GM12878 (cell line): Measurements from ENCODE around the gene RPSA. TPM values are rescaled to one million over a fixed set of nuclear protein-coding genes. Genes with fewer than 3 reads are reported as not detected.

Source experiments
- ATAC-seq: fragments of 200-7000 bp; cut with Tn5 transposase; 3 replicates; pipeline ENCODE4 v1.9.1; 2020; ENCODE audit warnings: mild to moderate bottlenecking, moderate library complexity
- Bru-seq: library from RNA; stranded (reverse); fragments of 400-500 nt; gene quantifications from one replicate; lab custom pipeline; 2021; lab: Mats Ljungman, UMichigan
- BruChase-seq, 2 experiments: library from RNA; stranded (reverse); fragments of 400-500 nt; gene quantifications; one replicate each; lab custom pipeline; 2021; lab: Mats Ljungman, UMichigan
- BruUV-seq: library from RNA; stranded (reverse); fragments of 400-500 nt; replicated peaks from 2 replicates; lab custom pipeline; 2021; lab: Mats Ljungman, UMichigan
- CTCF ChIA-PET: fragments of 300-600 bp; sonication (Branson Sonifier 250); formaldehyde crosslinking; extraction: SDS; loops from one replicate; lab custom pipeline; 2021; ENCODE audit warnings: inconsistent platforms; lab: Yijun Ruan, JAX
- POLR2A ChIA-PET: fragments of 350-600 bp; formaldehyde crosslinking; extraction: SDS; loops from one replicate; lab custom pipeline; 2021; ENCODE audit warnings: inconsistent platforms; lab: Charles Lee
- RAD21 ChIA-PET: fragments of 300-600 bp; sonication (Branson Sonifier 250); formaldehyde crosslinking; loops from one replicate; lab custom pipeline; 2023; ENCODE audit warnings: antibody characterized with exemption; ENCODE audit not compliant: unreplicated experiment; lab: Charles Lee
- SMC1A ChIA-PET: fragments of 300-600 bp; sonication (Branson Sonifier 250); formaldehyde crosslinking; loops from one replicate; lab custom pipeline; 2023; ENCODE audit not compliant: unreplicated experiment, uncharacterized antibody; lab: Charles Lee
- DNase-seq: peaks from one replicate; pipeline ENCODE4 v3.0.0-alpha.2; 2011; ENCODE audit warnings: low read depth, low spot score
- FAIRE-seq: peaks from 3 replicates; lab custom pipeline; 2011; peaks lifted over from hg19 to GRCh38; lab: Jason Lieb, UNC
- H2AFZ ChIP-seq: 2 replicates; pipeline ENCODE4 v1.6.0; 2011; ENCODE audit warnings: low read depth, low read length, control low read depth; ENCODE audit not compliant: control insufficient read depth
- H3K27ac ChIP-seq: 2 replicates; pipeline ENCODE4 v1.5.1; 2011; ENCODE audit warnings: control low read depth; ENCODE audit not compliant: control insufficient read depth, insufficient read depth
- H3K27me3 ChIP-seq, 2 experiments: replicated peaks in 1 of 2; 2 replicates each; pipeline versions ENCODE4 v1.6.0 to v1.6.1; 2011; ENCODE audit warnings: low read length in 1 of 2; ENCODE audit not compliant: control insufficient read depth in 2 of 2, insufficient read depth in 2 of 2
- H3K36me3 ChIP-seq, 2 experiments: 2 replicates each; pipeline ENCODE4 v1.5.1; 2011; ENCODE audit warnings: low read length in 1 of 2; ENCODE audit not compliant: control insufficient read depth in 2 of 2, insufficient read depth in 2 of 2
- H3K4me1 ChIP-seq: 2 replicates; pipeline ENCODE4 v1.6.1; 2011; ENCODE audit warnings: mild to moderate bottlenecking, low read length, moderate library complexity, mixed read lengths; ENCODE audit not compliant: control insufficient read depth, insufficient read depth
- H3K4me2 ChIP-seq: 2 replicates; pipeline ENCODE4 v1.6.0; 2011; ENCODE audit warnings: control low read depth; ENCODE audit not compliant: control insufficient read depth, insufficient read depth
- H3K4me3 ChIP-seq: fragments of 200-600 bp; sonication (generic); 2 replicates; pipeline ENCODE4 v1.5.1; 2016
- H3K79me2 ChIP-seq: 2 replicates; pipeline ENCODE4 v1.6.0; 2011; ENCODE audit warnings: low read length; ENCODE audit not compliant: control insufficient read depth, insufficient read depth
- H3K9ac ChIP-seq: 2 replicates; pipeline ENCODE4 v1.8.0; 2011; ENCODE audit warnings: low read length, control low read depth, mixed read lengths; ENCODE audit not compliant: control insufficient read depth, insufficient read depth
- H3K9me3 ChIP-seq: replicated peaks from 3 replicates; pipeline ENCODE4 v1.5.1; 2011; ENCODE audit warnings: mild to moderate bottlenecking, low read length; ENCODE audit not compliant: control insufficient read depth, insufficient read depth
- H4K20me1 ChIP-seq: 2 replicates; pipeline ENCODE4 v1.6.0; 2011; ENCODE audit not compliant: control insufficient read depth, insufficient read depth
- CHD4 ChIP-seq: fragments of 200-600 bp; sonication (generic); IDR thresholded peaks from 2 replicates; pipeline ENCODE4 v1.6.1; 2016; ENCODE audit warnings: mild to moderate bottlenecking
- FOXM1 ChIP-seq: IDR thresholded peaks from 2 replicates; pipeline ENCODE4 v1.6.1; 2012; ENCODE audit warnings: low read depth, mild to moderate bottlenecking, inconsistent platforms, low read length, moderate library complexity
- KLF5 ChIP-seq: fragments of 450-650 bp; IDR thresholded peaks from 2 replicates; pipeline ENCODE4 v1.6.1; 2014; ENCODE audit warnings: mild to moderate bottlenecking; ENCODE audit not compliant: partially characterized antibody
- MXI1 ChIP-seq: fragments of 150-350 bp; IDR thresholded peaks from 2 replicates; pipeline ENCODE4 v1.6.1; 2011; ENCODE audit warnings: low read depth, mild to moderate bottlenecking, inconsistent platforms, low read length, improper control_type of control experiment
- PAX8 ChIP-seq: fragments of 450-650 bp; IDR thresholded peaks from 2 replicates; pipeline ENCODE4 v1.6.1; 2017; ENCODE audit warnings: mild to moderate bottlenecking, moderate library complexity
- POLR2AphosphoS5 ChIP-seq: IDR thresholded peaks from 2 replicates; pipeline ENCODE4 v1.6.1; 2011; ENCODE audit warnings: mild to moderate bottlenecking, low read length, inconsistent platforms
- SP1 ChIP-seq: IDR thresholded peaks from one replicate; pipeline ENCODE4 v1.6.1; 2011; ENCODE audit warnings: low read depth, low read length
- TCF7 ChIP-seq: IDR thresholded peaks from 2 replicates; pipeline ENCODE4 v1.6.1; 2014; ENCODE audit warnings: antibody characterized with exemption, borderline replicate concordance
- ZNF384 ChIP-seq: IDR thresholded peaks from 2 replicates; pipeline ENCODE4 v1.6.1; 2012; ENCODE audit warnings: low read depth, mild to moderate bottlenecking, low read length, improper control_type of control experiment, borderline replicate concordance
- WGBS: methylation state at CpG from one replicate; pipeline ENCODE4 v1.1.6; 2016; ENCODE audit warnings: low lambda C conversion rate; ENCODE audit not compliant: insufficient replicate concordance, insufficient coverage; ENCODE audit errors: missing lambda C conversion rate; 5-methylcytosine and 5-hydroxymethylcytosine counted together
- in situ Hi-C: fragments of 300-500 bp; cut with MboI; formaldehyde crosslinking; loops from 9 replicates; pipeline ENCODE4 v1.14.3; 2018; ENCODE audit warnings: mixed read lengths
- intact Hi-C: fragments of 100-400 bp; cut with micrococcal nuclease; formaldehyde crosslinking; loops from one replicate; pipeline ENCODE4 v1.14.2; 2022; ENCODE audit not compliant: unreplicated experiment
- long read RNA-seq, 2 experiments: library from polyadenylated mRNA; unstranded; transcript quantifications; one replicate each; pipeline ENCODE4 v2.0.0, GENCODE V29; 2019 to 2020
- polyA minus RNA-seq, 3 experiments: library from RNA; depleted of rRNA, polyadenylated mRNA; stranded (reverse); fragments of >200 nt; gene quantifications; 2 replicates each; pipeline ENCODE4 v1.2.3, GENCODE V29; 2011
- polyA plus RNA-seq, 11 experiments: library from polyadenylated mRNA; depleted of rRNA in 4 of 11; unstranded in 6 of 11; stranded (reverse) in 5 of 11; fragments of >200 nt; fragmentation: Nextera tagmentation in 4 of 11; fragmentation: Illumina TruSeq in 1 of 11; extraction: Ambion mirVana in 4 of 11; extraction: Trizol in 1 of 11; gene quantifications; 1 replicate in 1 of 11; 2 replicates in 10 of 11; pipeline versions ENCODE4 v1.2.1 to v1.2.3, GENCODE V29; 2011 to 2016; ENCODE audit warnings: inconsistent platforms in 2 of 11, missing spikeins in 2 of 11, low read depth in 1 of 11
- total RNA-seq, 4 experiments: library from RNA; depleted of rRNA in 3 of 4; stranded (reverse); fragments of >200 nt in 3 of 4; fragmentation: Illumina TruSeq in 1 of 4; extraction: Trizol in 1 of 4; gene quantifications; 2 replicates each; pipeline versions ENCODE4 v1.2.1 to v1.2.3, GENCODE V29; 2013 to 2021
- TF ChIP-seq, protein P1 (sequence below): fragments of 450-650 bp; IDR thresholded peaks from 2 replicates; pipeline ENCODE4 v1.6.1; 2016; ENCODE audit warnings: mild to moderate bottlenecking
- TF ChIP-seq, protein P2 (sequence below): fragments of 450-650 bp; IDR thresholded peaks from 2 replicates; pipeline ENCODE4 v1.6.1; 2017; ENCODE audit warnings: low read depth, mild to moderate bottlenecking, moderate library complexity

Gene RPSA
- 522 and 525 TPM in 2 replicates for total RNA-seq (2013; cell fraction: nucleolus; rRNA removed)
- total RNA-seq (2014; rRNA removed) (4,357 and 4,628 TPM in 2 replicates), total RNA-seq (2014; rRNA removed; fragmentation: Illumina TruSeq; extraction: Trizol) (2,779 and 2,826 TPM in 2 replicates), total RNA-seq (2021) (3,010 and 3,122 TPM in 2 replicates), polyA plus RNA-seq (2011; rRNA removed) (3,803 and 5,036 TPM in 2 replicates), polyA plus RNA-seq (2014; fragmentation: Illumina TruSeq; extraction: Trizol) (3,456 and 3,909 TPM in 2 replicates), polyA plus RNA-seq (2014; fragmentation: Nextera tagmentation; extraction: Ambion mirVana) (1,000 to 10,000 TPM; 2,843 to 4,532 TPM), polyA plus RNA-seq (2014; rRNA removed) (4,347 and 4,651 TPM in 2 replicates), polyA plus RNA-seq (2016; fragmentation: Nextera tagmentation; extraction: Ambion mirVana) (1,000 to 10,000 TPM; 1,012 to 1,145 TPM), polyA minus RNA-seq (2011; rRNA and poly(A)+ RNA removed) (2,235 and 3,046 TPM in 2 replicates), Bru-seq, nascent RNA (percentile 99 among the genes with signal in this experiment), BruChase-seq, experiment 1, labeled RNA remaining after a 6-hour chase (percentile 99 among the genes with signal in this experiment), BruChase-seq, experiment 2, labeled RNA remaining after a 2-hour chase (percentile 99 among the genes with signal in this experiment)
- 3,044 TPM for polyA plus RNA-seq (2011; ENCODE audit: low read depth)
- 6,512 and 6,792 TPM in 2 replicates for polyA plus RNA-seq (2011; cell fraction: cytosol; rRNA removed)
- 1,724 and 2,216 TPM in 2 replicates for polyA plus RNA-seq (2011; cell fraction: nucleus; rRNA removed)
- polyA plus RNA-seq (2012): 3,192 and 3,878 TPM in 2 replicates
- polyA minus RNA-seq (2011; cell fraction: cytosol; rRNA and poly(A)+ RNA removed): 634 and 707 TPM in 2 replicates
- 351 and 460 TPM in 2 replicates for polyA minus RNA-seq (2011; cell fraction: nucleus; rRNA and poly(A)+ RNA removed)
- long read RNA-seq, experiment 1, transcript RPSA-207 (5 exons, 1,227 nt): minor isoform, 6 of 1,981 reads
- long read RNA-seq, experiment 1, transcript RPSA-201 (7 exons, 1,171 nt): major isoform, 1,848 of 1,981 reads
- long read RNA-seq, experiment 1, partial matches to known transcripts: 53 of 1,981 reads
- long read RNA-seq, experiment 1, other reads (novel, unspliced or antisense): 72 of 1,981 reads
- long read RNA-seq, experiment 2, transcript RPSA-202 (7 exons, 1,032 nt): minor isoform, 7 of 10,722 reads
- long read RNA-seq, experiment 2, transcript RPSA-205 (2 exons, 622 nt): minor isoform, 10 of 10,722 reads
- long read RNA-seq, experiment 2, transcript RPSA-207 (5 exons, 1,227 nt): minor isoform, 20 of 10,722 reads
- long read RNA-seq, experiment 2, transcript RPSA-201 (7 exons, 1,171 nt): major isoform, 10,241 of 10,722 reads
- long read RNA-seq, experiment 2, partial matches to known transcripts: 119 of 10,722 reads
- long read RNA-seq, experiment 2, other reads (novel, unspliced or antisense): 325 of 10,722 reads

DNA sequence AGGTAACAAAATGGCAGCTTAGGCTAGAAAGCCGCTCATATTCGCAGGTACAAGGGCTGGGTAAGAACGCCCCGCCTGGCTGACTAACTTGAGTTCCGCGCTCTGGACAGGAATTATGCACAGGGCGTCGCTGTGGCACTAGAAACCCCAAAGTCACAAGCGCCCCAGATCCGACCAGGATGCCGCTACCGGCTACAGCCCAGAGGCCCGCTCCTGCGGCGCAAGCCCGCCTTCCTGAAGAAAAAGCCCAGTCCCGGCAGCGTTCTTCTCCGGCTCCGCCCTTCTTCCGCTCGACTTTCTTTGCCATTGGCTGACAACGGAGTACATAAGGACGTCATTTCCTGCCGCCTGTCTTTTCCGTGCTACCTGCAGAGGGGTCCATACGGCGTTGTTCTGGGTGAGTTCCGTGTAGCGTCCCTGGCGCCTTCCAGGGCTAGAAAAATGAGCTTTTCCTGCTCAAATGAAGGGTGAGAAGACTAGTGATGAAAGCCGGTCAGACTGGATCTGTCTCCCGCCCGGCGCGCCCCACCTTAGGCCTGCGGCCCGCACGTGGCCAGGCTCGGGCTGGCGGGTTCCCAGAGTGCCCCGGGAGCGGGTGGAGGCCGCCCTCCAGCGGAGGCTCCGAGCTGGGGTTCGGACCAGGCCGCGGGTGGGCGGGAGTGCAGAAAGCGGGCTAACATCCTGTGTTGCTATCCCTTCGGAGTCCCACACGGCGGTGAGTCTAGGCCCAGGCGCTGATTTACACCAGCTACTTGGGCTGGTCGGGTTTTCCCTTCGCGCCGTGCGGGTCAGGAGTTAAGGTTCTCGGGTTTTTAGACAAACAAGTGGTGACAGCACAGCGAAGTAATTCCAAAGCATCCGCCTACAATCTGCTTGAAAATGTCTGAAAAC lies at the start of gene RPSA:
TSS of gene RPSA (plus strand) at position 353 of the 891 bp plus-strand sequence. CDS start 934 bp downstream, outside the sequence.
- Histone ChIP-seq H3K4me3 (peak within 1 kb of the TSS; percentile 94), H3K9me3 (no peaks in the 10 kb centered on the region), H3K4me2 (peak within 1 kb of the TSS; percentile 94), H3K79me2 (peaks cover 46% of the 10 kb centered on the region), H3K27me3 (no peaks in the 10 kb centered on the region), H3K27ac (peak within 1 kb of the TSS; percentile 83), H2AFZ (peak within 1 kb of the TSS; percentile 80), H4K20me1 (peaks cover 8% of the 10 kb centered on the region), H3K36me3 (peaks cover 12 to 37% of the 10 kb centered on the region in 2 experiments), H3K9ac (peak within 1 kb of the TSS; percentile 85), H3K4me1 (no peaks in the 10 kb centered on the region)
- CTCF ChIA-PET: interaction anchor here (0.7 to 6.7 kb wide), 15 partner anchors 9 to 407 kb away, joined by 3 to 55 read pairs (median 7); no protein-coding TSS in a partner anchor
- RAD21 ChIA-PET: interaction anchor here (0.6 to 4.3 kb wide), 8 partner anchors 17 to 151 kb away, joined by 3 to 24 read pairs (median 11); no protein-coding TSS in a partner anchor
- in situ Hi-C loops: no loop called here
- DNase-seq (peak; percentile 93), ATAC-seq (peak; percentile 91), FAIRE-seq (peak; percentile 80)
- TSS peak; percentile 69 for BruUV-seq
- POLR2A ChIA-PET: interaction anchor here (0.6 to 2.1 kb wide), 11 partner anchors 10 to 257 kb away, joined by 3 to 11 read pairs (median 4); no protein-coding TSS in a partner anchor
- SMC1A ChIA-PET: interaction anchor here (1.0 to 6.6 kb wide), 7 partner anchors 9 to 115 kb away, joined by 3 to 44 read pairs (median 3); no protein-coding TSS in a partner anchor
- under 1% methylated on average over 63 of the region's 63 CpGs for WGBS
- intact Hi-C loops: loop anchor here (1.0 kb wide), 2 partner anchors 17 to 22 kb away; no protein-coding TSS in a partner anchor
- TF ChIP-seq SP1 (peak; percentile 75), TCF7 (0 out of 2 replicates have a peak, but pooled peaks have one; percentile 15), CHD4 (no peak), MXI1 (peak; percentile 98), POLR2AphosphoS5 (peak; percentile 100), ZNF384 (no peak), FOXM1 (0 out of 2 replicates have a peak, but pooled peaks have one; percentile 40), PAX8 (no peak), KLF5 (peak; percentile 93)
- TF ChIP-seq, protein P1, sequence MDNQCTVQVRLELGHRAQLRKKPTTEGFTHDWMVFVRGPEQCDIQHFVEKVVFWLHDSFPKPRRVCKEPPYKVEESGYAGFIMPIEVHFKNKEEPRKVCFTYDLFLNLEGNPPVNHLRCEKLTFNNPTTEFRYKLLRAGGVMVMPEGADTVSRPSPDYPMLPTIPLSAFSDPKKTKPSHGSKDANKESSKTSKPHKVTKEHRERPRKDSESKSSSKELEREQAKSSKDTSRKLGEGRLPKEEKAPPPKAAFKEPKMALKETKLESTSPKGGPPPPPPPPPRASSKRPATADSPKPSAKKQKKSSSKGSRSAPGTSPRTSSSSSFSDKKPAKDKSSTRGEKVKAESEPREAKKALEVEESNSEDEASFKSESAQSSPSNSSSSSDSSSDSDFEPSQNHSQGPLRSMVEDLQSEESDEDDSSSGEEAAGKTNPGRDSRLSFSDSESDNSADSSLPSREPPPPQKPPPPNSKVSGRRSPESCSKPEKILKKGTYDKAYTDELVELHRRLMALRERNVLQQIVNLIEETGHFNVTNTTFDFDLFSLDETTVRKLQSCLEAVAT: peak; percentile 68; the same call in 1 of the 2 replicates
- TF ChIP-seq, protein P2, sequence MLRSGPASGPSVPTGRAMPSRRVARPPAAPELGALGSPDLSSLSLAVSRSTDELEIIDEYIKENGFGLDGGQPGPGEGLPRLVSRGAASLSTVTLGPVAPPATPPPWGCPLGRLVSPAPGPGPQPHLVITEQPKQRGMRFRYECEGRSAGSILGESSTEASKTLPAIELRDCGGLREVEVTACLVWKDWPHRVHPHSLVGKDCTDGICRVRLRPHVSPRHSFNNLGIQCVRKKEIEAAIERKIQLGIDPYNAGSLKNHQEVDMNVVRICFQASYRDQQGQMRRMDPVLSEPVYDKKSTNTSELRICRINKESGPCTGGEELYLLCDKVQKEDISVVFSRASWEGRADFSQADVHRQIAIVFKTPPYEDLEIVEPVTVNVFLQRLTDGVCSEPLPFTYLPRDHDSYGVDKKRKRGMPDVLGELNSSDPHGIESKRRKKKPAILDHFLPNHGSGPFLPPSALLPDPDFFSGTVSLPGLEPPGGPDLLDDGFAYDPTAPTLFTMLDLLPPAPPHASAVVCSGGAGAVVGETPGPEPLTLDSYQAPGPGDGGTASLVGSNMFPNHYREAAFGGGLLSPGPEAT: peak; percentile 78; the same call in 1 of the 2 replicates
